ENCODE measurements around the gene ZFAND3. TPM values are rescaled to one million over a fixed set of nuclear protein-coding genes. Genes with fewer than 3 reads are reported as not detected.

The ZFAND3 gene
- total and polyA plus RNA-seq, 10 donors = 9.3 to 63.7 (median 49.9) TPM

DNA sequence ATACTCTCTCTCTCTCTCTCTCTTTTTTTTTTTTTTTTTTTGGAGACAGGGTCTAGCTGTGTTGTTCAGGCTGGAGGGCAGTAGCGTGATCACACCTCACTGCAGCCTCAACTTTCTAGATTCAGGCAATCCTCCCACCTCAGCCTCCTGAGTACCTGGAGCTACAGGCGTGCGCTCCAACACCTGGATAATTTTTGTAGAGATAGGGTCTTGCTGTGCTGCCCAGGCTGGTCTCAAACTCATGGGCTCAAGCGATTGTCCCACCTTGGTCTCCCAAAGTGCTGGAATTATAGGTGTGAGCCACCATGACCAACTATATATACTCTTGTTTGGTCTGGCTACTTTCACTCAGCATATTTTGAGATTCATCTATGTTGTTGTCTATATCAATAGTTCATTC, 154.9 kb downstream of the ZFAND3 start:
- Histone ChIP-seq H3K4me1 (peaks cover 3 to 47% (median 19%) of the 10 kb centered on the region in 6 donors), H3K36me3 (peaks cover 0 to 9% (median 0%) of the 10 kb centered on the region in 6 donors), H3K4me3 (no peak overlapping the region), H3K27me3 (replicated peaks in 1 of 7) (no peaks in the 10 kb centered on the region), H3K27ac (no peak overlapping the region), H3K9me3 (peaks cover 6 to 39% (median 29%) of the 10 kb centered on the region in 8 donors)
- intact Hi-C loops (cut with DNase I; ENCODE audit: low total_unique reads) = no loop called here
- 93 to 99% (median 97%) methylated on average over 4 of the region's 4 CpGs for WGBS, 5 donors
- TF ChIP-seq, protein P1, sequence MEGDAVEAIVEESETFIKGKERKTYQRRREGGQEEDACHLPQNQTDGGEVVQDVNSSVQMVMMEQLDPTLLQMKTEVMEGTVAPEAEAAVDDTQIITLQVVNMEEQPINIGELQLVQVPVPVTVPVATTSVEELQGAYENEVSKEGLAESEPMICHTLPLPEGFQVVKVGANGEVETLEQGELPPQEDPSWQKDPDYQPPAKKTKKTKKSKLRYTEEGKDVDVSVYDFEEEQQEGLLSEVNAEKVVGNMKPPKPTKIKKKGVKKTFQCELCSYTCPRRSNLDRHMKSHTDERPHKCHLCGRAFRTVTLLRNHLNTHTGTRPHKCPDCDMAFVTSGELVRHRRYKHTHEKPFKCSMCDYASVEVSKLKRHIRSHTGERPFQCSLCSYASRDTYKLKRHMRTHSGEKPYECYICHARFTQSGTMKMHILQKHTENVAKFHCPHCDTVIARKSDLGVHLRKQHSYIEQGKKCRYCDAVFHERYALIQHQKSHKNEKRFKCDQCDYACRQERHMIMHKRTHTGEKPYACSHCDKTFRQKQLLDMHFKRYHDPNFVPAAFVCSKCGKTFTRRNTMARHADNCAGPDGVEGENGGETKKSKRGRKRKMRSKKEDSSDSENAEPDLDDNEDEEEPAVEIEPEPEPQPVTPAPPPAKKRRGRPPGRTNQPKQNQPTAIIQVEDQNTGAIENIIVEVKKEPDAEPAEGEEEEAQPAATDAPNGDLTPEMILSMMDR (IDR thresholded peaks at IDR 0.05 in 8 of 11, conservative IDR thresholded peaks at IDR 0.05 in 3 of 11) = no peak
- TF ChIP-seq POLR2AphosphoS5 (IDR thresholded peaks at IDR 0.05) (no peak), POLR2A (IDR thresholded peaks at IDR 0.05) (no peak)
- no peak for DNase-seq

DNA sequence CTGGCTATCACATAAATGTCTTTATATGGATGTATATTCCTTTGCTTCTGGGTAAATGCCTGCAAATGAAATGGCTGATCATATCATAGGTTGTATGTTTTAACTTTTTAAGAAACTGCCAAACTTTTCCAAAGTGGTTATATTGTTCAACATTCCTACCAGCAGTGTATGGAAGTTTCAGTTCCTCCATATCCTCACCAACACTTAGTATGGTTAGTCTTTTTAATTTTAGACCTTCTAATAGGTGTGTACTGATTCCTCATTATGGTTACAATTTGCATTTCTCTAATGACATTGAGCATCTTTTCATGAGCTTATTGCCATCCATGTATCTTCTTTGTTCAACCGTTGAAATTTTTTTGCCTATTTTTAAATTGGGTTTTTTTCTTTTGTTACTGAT, 155.4 kb downstream of the ZFAND3 start:
- H3K4me1 ChIP-seq = peaks cover 9 to 53% (median 24%) of the 10 kb centered on the region in 6 donors
- no peak overlapping the region for H3K4me3 ChIP-seq
- peaks cover 6 to 39% (median 29%) of the 10 kb centered on the region in 8 donors for H3K9me3 ChIP-seq
- H3K27ac ChIP-seq = no peak overlapping the region
- H3K36me3 ChIP-seq = peaks cover 0 to 9% (median 0%) of the 10 kb centered on the region in 6 donors
- no peak for DNase-seq
- WGBS, 5 donors = 96 to 100% (median 98%) methylated on average over 1 of the region's 1 CpG
- intact Hi-C loops (cut with DNase I; ENCODE audit: low total_unique reads) = no loop called here
- H3K27me3 ChIP-seq (replicated peaks in 1 of 7) = no peaks in the 10 kb centered on the region
- TF ChIP-seq POLR2AphosphoS5 (IDR thresholded peaks at IDR 0.05) (no peak), POLR2A (IDR thresholded peaks at IDR 0.05) (no peak)
- TF ChIP-seq, protein P1 (IDR thresholded peaks at IDR 0.05 in 8 of 11, conservative IDR thresholded peaks at IDR 0.05 in 3 of 11) = no peak

DNA sequence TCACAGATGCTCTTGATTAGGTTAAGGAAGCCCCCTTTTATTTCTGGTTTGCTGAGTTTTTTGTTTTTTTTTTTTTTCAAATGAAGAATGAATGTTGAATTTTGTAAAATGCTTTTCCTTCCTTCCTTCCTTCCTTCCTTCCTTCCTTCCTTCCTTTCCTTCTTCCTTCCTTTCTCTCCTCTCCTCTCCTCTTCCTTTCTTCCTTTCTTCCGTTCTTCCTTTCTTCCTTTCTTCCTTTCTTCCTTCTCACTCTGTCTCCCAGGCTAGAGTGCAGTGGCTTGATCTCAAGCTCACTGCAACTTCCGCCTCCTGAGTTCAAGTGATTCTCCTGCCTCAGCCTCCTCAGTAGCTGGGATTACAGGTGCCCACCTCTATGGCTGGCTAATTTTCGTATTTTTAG, 158.2 kb downstream of the ZFAND3 start:
- Histone ChIP-seq H3K4me1 (peaks cover 3 to 60% (median 28%) of the 10 kb centered on the region in 6 donors), H3K27ac (no peak overlapping the region), H3K4me3 (no peak overlapping the region), H3K27me3 (replicated peaks in 1 of 7) (no peaks in the 10 kb centered on the region), H3K36me3 (peaks cover 0 to 9% (median 0%) of the 10 kb centered on the region in 6 donors), H3K9me3 (peaks cover 6 to 39% (median 29%) of the 10 kb centered on the region in 8 donors)
- TF ChIP-seq, protein P1 (IDR thresholded peaks at IDR 0.05 in 8 of 11, conservative IDR thresholded peaks at IDR 0.05 in 3 of 11) = no peak
- TF ChIP-seq POLR2A (IDR thresholded peaks at IDR 0.05) (no peak), POLR2AphosphoS5 (IDR thresholded peaks at IDR 0.05) (no peak)
- DNase-seq = no peak
- WGBS, 5 donors = 57 to 97% (median 66%) methylated on average over 3 of the region's 3 CpGs
- intact Hi-C loops (cut with DNase I; ENCODE audit: low total_unique reads) = no loop called here

DNA sequence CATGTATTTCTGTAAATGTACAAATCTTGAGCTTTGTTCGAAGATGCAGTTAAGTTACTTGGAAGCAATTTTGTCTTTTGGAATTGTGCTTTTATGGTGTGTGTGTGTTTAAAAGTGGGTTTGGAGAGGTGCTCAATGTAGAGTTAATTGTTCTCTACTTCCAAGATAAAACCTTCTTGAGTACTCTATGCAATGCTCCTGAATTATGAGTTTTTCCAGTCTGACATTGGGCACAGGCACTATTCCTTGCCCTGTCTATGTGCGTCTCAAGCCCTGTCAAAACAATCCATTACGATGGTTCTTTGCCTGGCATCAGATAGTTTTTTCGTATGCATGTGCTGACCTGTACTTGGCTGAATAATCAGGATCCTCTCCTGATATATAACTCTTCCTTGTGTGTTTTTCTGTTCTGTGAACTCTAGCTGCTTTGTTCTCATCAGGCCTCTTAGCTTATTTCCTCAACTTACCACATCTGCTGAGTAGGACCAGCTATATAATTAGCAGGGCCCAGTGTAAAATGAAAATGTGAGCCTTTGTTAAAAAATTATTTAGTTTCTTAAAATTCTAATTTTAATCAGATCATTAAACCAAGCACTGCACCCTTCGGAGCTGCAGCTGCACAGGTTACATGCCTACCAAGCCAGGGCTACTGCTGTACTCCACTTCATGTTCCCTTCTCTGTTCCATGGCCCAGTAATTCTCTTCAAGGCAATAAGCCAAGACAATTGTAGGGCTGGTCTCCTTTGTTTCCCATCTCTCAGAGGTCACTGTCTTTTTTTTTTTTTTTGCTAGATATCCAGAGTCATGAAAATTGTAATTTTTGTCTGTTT, 160.1 kb downstream of the ZFAND3 start:
- WGBS, 5 donors = 76 to 93% (median 78%) methylated on average over 5 of the region's 5 CpGs
- intact Hi-C loops (cut with DNase I; ENCODE audit: low total_unique reads) = no loop called here
- Histone ChIP-seq H3K4me1 (peaks cover 3 to 63% (median 31%) of the 10 kb centered on the region in 6 donors), H3K4me3 (no peak overlapping the region), H3K27ac (no peak overlapping the region), H3K36me3 (peaks cover 0 to 3% (median 0%) of the 10 kb centered on the region in 6 donors), H3K9me3 (peaks cover 3 to 25% (median 19%) of the 10 kb centered on the region in 8 donors), H3K27me3 (replicated peaks in 1 of 7) (no peaks in the 10 kb centered on the region)
- DNase-seq = no peak
- TF ChIP-seq, protein P1 (IDR thresholded peaks at IDR 0.05 in 8 of 11, conservative IDR thresholded peaks at IDR 0.05 in 3 of 11) = no peak
- no peak for TF ChIP-seq POLR2AphosphoS5 (IDR thresholded peaks at IDR 0.05)
- TF ChIP-seq POLR2A (IDR thresholded peaks at IDR 0.05) = no peak

Data from spleen (tissue), 11 donors.